Epithelial cell of proximal tubule (primary cell): ENCODE results near the gene SLC24A3. TPM values are rescaled to one million over a fixed set of nuclear protein-coding genes. Genes with fewer than 3 reads are reported as not detected.

ENCODE experiments used
- DNase-seq: peaks from one replicate; pipeline ENCODE4 v3.0.0-alpha.2; 2011; ENCODE audit warnings: low read depth
- H3K4me3 ChIP-seq: 2 replicates; pipeline ENCODE4 v1.5.1; 2011; ENCODE audit warnings: low read depth, mild to moderate bottlenecking, low read length
- CTCF ChIP-seq: conservative IDR thresholded peaks from 2 replicates; pipeline ENCODE4 v1.5.1; 2012; ENCODE audit warnings: low read depth, mild to moderate bottlenecking, low read length
- total RNA-seq: library from RNA; depleted of rRNA; stranded (reverse); fragments of >200 nt; gene quantifications from 2 replicates; pipeline ENCODE4 v1.2.3, GENCODE V29; 2015

SLC24A3 gene
- total RNA-seq, 1 donor from 2014 or later: not detected

- H3K4me3 ChIP-seq: no peak overlapping the region
- TF ChIP-seq CTCF: no peak
- DNase-seq: no peak
These were observed 430.4 kb downstream of the SLC24A3 start for GRCh38 chr20:19642860-19643259.

GRCh38 chr20:19644085-19644484 is 431.6 kb downstream of the SLC24A3 start:
- no peak for TF ChIP-seq CTCF
- DNase-seq: no peak

GRCh38 chr20:19646963-19647362 is 434.5 kb downstream of the SLC24A3 start:
- DNase-seq: no peak
- no peak for TF ChIP-seq CTCF
- no peak overlapping the region for H3K4me3 ChIP-seq

More at GRCh38 chr20:19644085-19644484, 431.6 kb downstream of the SLC24A3 start:
- H3K4me3 ChIP-seq: no peak overlapping the region

- no peak for TF ChIP-seq CTCF
- DNase-seq: no peak
- H3K4me3 ChIP-seq: no peak overlapping the region
These were observed 435.6 kb downstream of the SLC24A3 start for GRCh38 chr20:19648024-19648423.

- DNase-seq: no peak
- no peak overlapping the region for H3K4me3 ChIP-seq
- no peak for TF ChIP-seq CTCF
These were observed 436.6 kb downstream of the SLC24A3 start for GRCh38 chr20:19649041-19649440.

- no peak for TF ChIP-seq CTCF
These were observed 440.2 kb downstream of the SLC24A3 start for GRCh38 chr20:19652591-19653026.

GRCh38 chr20:19653327-19653726 is 440.9 kb downstream of the SLC24A3 start:
- TF ChIP-seq CTCF: no peak
- no peak for DNase-seq
- no peak overlapping the region for H3K4me3 ChIP-seq

More at GRCh38 chr20:19652591-19653026, 440.2 kb downstream of the SLC24A3 start:
- no peak for DNase-seq
- no peak overlapping the region for H3K4me3 ChIP-seq
